ENCODE measurements around the gene PARVB. TPM values are rescaled to one million over a fixed set of nuclear protein-coding genes. Genes with fewer than 3 reads are reported as not detected.
A peak's percentile ranks its signal among the peaks of the same experiment; 100 is the strongest.

PARVB gene
- total and polyA plus RNA-seq, 7 experiments from 2014 or later, result 0.18 to 51.2 (median 4.2) TPM

GRCh38 chr22:44133901-44134571 lies 109.9 kb downstream of the PARVB start:
- DNase-seq (no peak), ATAC-seq (no peak)
- Histone ChIP-seq H3K36me3 (ENCODE audit: control insufficient read depth in 2 of 3, insufficient read depth in 3 of 3, low read length in 3 of 3) (no peaks in the 10 kb centered on the region), H3K4me1 (ENCODE audit: control insufficient read depth in 2 of 2, insufficient read depth in 2 of 2, low read length in 2 of 2) (no peaks in the 10 kb centered on the region), H3K9me3 (ENCODE audit: control insufficient read depth in 2 of 3, low read length in 3 of 3) (peaks cover 0 to 17% (median 0%) of the 10 kb centered on the region in 3 experiments), H3K4me3 (ENCODE audit: low read length) (no peak overlapping the region), H3K27me3 (ENCODE audit: control insufficient read depth in 2 of 2, insufficient read depth in 2 of 2, low read length in 2 of 2) (no peaks in the 10 kb centered on the region), H3K27ac (ENCODE audit: low read depth, low read length) (no peak overlapping the region)
- Mint-ChIP-seq H3K36me3 (peaks cover 16 to 57% (median 25%) of the 10 kb centered on the region in 5 donors), H3K4me1 (peaks cover 0 to 29% (median 0%) of the 10 kb centered on the region in 7 donors), H3K27me3 (peaks cover 0 to 36% (median 11%) of the 10 kb centered on the region in 5 donors), H3K4me3 (no peak overlapping the region), H3K27ac (peak overlapping the region in 1 of 9 donors; percentile 61), H3K9me3 (peaks cover 3 to 38% (median 20%) of the 10 kb centered on the region in 11 donors)
- CTCF ChIA-PET, result no interaction called here
- intact Hi-C loops (cut with micrococcal nuclease), result no loop called here
- POLR2A ChIA-PET, result no interaction called here

- H3K9me3 ChIP-seq (ENCODE audit: control insufficient read depth in 2 of 3, low read length in 3 of 3), result peaks cover 0 to 17% (median 0%) of the 10 kb centered on the region in 3 experiments
- H3K36me3 ChIP-seq (ENCODE audit: control insufficient read depth in 2 of 3, insufficient read depth in 3 of 3, low read length in 3 of 3), result no peaks in the 10 kb centered on the region
- no peaks in the 10 kb centered on the region for H3K4me1 ChIP-seq (ENCODE audit: control insufficient read depth in 2 of 2, insufficient read depth in 2 of 2, low read length in 2 of 2)
- DNase-seq, result no peak
- intact Hi-C loops (cut with micrococcal nuclease), result no loop called here
- peaks cover 3 to 40% (median 17%) of the 10 kb centered on the region in 11 donors for H3K9me3 Mint-ChIP-seq
- ChIA-PET POLR2A (no interaction called here), CTCF (no interaction called here)
- no peaks in the 10 kb centered on the region for H3K27me3 ChIP-seq (ENCODE audit: control insufficient read depth in 2 of 2, insufficient read depth in 2 of 2, low read length in 2 of 2)
- peaks cover 0 to 30% (median 11%) of the 10 kb centered on the region in 5 donors for H3K27me3 Mint-ChIP-seq
- no peak overlapping the region for H3K27ac ChIP-seq (ENCODE audit: low read depth, low read length)
- H3K4me1 Mint-ChIP-seq, result peaks cover 0 to 15% (median 0%) of the 10 kb centered on the region in 7 donors
- no peak overlapping the region for H3K4me3 ChIP-seq (ENCODE audit: low read length)
- H3K27ac Mint-ChIP-seq, result no peak overlapping the region
- peaks cover 16 to 64% (median 25%) of the 10 kb centered on the region in 5 donors for H3K36me3 Mint-ChIP-seq
- H3K4me3 Mint-ChIP-seq, result no peak overlapping the region
- ATAC-seq, result no peak
Observed at GRCh38 chr22:44136112-44136511, 112.0 kb downstream of the PARVB start.

GRCh38 chr22:44136786-44137185 lies 112.7 kb downstream of the PARVB start:
- Mint-ChIP-seq H3K36me3 (peaks cover 16 to 60% (median 25%) of the 10 kb centered on the region in 5 donors), H3K27ac (no peak overlapping the region), H3K4me3 (no peak overlapping the region), H3K9me3 (peaks cover 3 to 40% (median 15%) of the 10 kb centered on the region in 11 donors), H3K4me1 (peaks cover 0 to 15% (median 0%) of the 10 kb centered on the region in 7 donors), H3K27me3 (peaks cover 0 to 30% (median 7%) of the 10 kb centered on the region in 5 donors)
- no peaks in the 10 kb centered on the region for H3K36me3 ChIP-seq (ENCODE audit: control insufficient read depth in 2 of 3, insufficient read depth in 3 of 3, low read length in 3 of 3)
- POLR2A ChIA-PET, result no interaction called here
- no peaks in the 10 kb centered on the region for H3K4me1 ChIP-seq (ENCODE audit: control insufficient read depth in 2 of 2, insufficient read depth in 2 of 2, low read length in 2 of 2)
- no peaks in the 10 kb centered on the region for H3K27me3 ChIP-seq (ENCODE audit: control insufficient read depth in 2 of 2, insufficient read depth in 2 of 2, low read length in 2 of 2)
- DNase-seq (no peak), ATAC-seq (no peak)
- intact Hi-C loops (cut with micrococcal nuclease), result no loop called here
- CTCF ChIA-PET, result no interaction called here
- no peak overlapping the region for H3K27ac ChIP-seq (ENCODE audit: low read depth, low read length)
- H3K4me3 ChIP-seq (ENCODE audit: low read length), result no peak overlapping the region
- peaks cover 0 to 17% (median 0%) of the 10 kb centered on the region in 3 experiments for H3K9me3 ChIP-seq (ENCODE audit: control insufficient read depth in 2 of 3, low read length in 3 of 3)

GRCh38 chr22:44137415-44137814 lies 113.3 kb downstream of the PARVB start:
- ChIA-PET CTCF (no interaction called here), POLR2A (no interaction called here)
- Histone ChIP-seq H3K4me1 (ENCODE audit: control insufficient read depth in 2 of 2, insufficient read depth in 2 of 2, low read length in 2 of 2) (no peaks in the 10 kb centered on the region), H3K9me3 (ENCODE audit: control insufficient read depth in 2 of 3, low read length in 3 of 3) (peaks cover 0 to 17% (median 0%) of the 10 kb centered on the region in 3 experiments), H3K27ac (ENCODE audit: low read depth, low read length) (no peak overlapping the region), H3K36me3 (ENCODE audit: control insufficient read depth in 2 of 3, insufficient read depth in 3 of 3, low read length in 3 of 3) (no peaks in the 10 kb centered on the region), H3K27me3 (ENCODE audit: control insufficient read depth in 2 of 2, insufficient read depth in 2 of 2, low read length in 2 of 2) (no peaks in the 10 kb centered on the region), H3K4me3 (ENCODE audit: low read length) (no peak overlapping the region)
- peaks cover 0 to 28% (median 7%) of the 10 kb centered on the region in 5 donors for H3K27me3 Mint-ChIP-seq
- ATAC-seq, result no peak
- H3K4me1 Mint-ChIP-seq, result peaks cover 0 to 15% (median 0%) of the 10 kb centered on the region in 7 donors
- H3K4me3 Mint-ChIP-seq, result no peak overlapping the region
- peaks cover 3 to 40% (median 15%) of the 10 kb centered on the region in 11 donors for H3K9me3 Mint-ChIP-seq
- H3K27ac Mint-ChIP-seq, result no peak overlapping the region
- H3K36me3 Mint-ChIP-seq, result peaks cover 16 to 56% (median 25%) of the 10 kb centered on the region in 5 donors
- DNase-seq, result no peak
- intact Hi-C loops (cut with micrococcal nuclease), result no loop called here

- peaks cover 0 to 14% (median 3%) of the 10 kb centered on the region in 5 donors for H3K27me3 Mint-ChIP-seq
- peaks cover 0 to under 1% (median 0%) of the 10 kb centered on the region in 7 donors for H3K4me1 Mint-ChIP-seq
- ChIA-PET POLR2A (no interaction called here), CTCF (no interaction called here)
- no peak overlapping the region for H3K4me3 ChIP-seq (ENCODE audit: low read length)
- H3K4me1 ChIP-seq (ENCODE audit: control insufficient read depth in 2 of 2, insufficient read depth in 2 of 2, low read length in 2 of 2), result no peaks in the 10 kb centered on the region
- no peak for DNase-seq
- peaks cover 3 to 40% (median 15%) of the 10 kb centered on the region in 11 donors for H3K9me3 Mint-ChIP-seq
- peaks cover 16 to 45% (median 24%) of the 10 kb centered on the region in 5 donors for H3K36me3 Mint-ChIP-seq
- no peaks in the 10 kb centered on the region for H3K27me3 ChIP-seq (ENCODE audit: control insufficient read depth in 2 of 2, insufficient read depth in 2 of 2, low read length in 2 of 2)
- no peak overlapping the region for H3K4me3 Mint-ChIP-seq
- H3K9me3 ChIP-seq (ENCODE audit: control insufficient read depth in 2 of 3, low read length in 3 of 3), result peaks cover 0 to 17% (median 0%) of the 10 kb centered on the region in 3 experiments
- intact Hi-C loops (cut with micrococcal nuclease), result no loop called here
- H3K27ac ChIP-seq (ENCODE audit: low read depth, low read length), result no peak overlapping the region
- no peak overlapping the region for H3K27ac Mint-ChIP-seq
- H3K36me3 ChIP-seq (ENCODE audit: control insufficient read depth in 2 of 3, insufficient read depth in 3 of 3, low read length in 3 of 3), result no peaks in the 10 kb centered on the region
- no peak for ATAC-seq
Observed at GRCh38 chr22:44139773-44140172, 115.7 kb downstream of the PARVB start.

DNA sequence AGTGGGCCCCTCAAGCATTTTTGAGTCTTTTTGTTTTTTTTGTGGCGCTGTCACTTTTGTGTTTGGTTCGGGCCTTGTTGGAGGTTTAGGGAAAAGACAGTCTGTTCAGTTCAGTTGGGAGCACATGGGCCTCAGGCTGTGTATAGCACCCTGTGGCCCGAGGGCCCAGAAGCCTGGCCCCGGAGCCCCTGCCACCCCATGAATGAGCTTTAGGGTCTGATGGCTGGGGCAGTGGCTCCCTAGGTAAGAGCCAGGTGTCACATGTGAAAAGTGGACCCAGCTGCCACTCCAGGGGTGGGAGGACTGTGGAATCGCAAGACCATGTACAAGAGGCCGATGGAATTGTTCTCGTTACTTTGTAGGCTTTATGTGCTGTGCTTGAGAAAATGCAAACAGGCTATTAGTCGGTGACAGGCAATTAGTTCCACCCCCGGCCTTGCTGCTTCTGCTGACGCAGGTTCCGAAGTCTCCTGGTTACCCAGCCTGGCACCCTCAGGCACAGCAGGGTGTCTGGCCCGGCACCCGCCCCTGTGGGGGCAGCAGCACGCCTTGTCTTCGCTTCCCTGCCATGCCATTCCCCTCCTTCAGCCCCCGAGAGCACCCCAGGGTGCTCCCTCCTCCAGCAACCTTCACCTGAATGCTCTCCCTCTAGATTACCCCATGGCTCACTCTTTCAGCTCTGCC lies 118.5 kb downstream of the PARVB start:
- Histone ChIP-seq H3K27me3 (ENCODE audit: control insufficient read depth in 2 of 2, insufficient read depth in 2 of 2, low read length in 2 of 2) (no peaks in the 10 kb centered on the region), H3K9me3 (ENCODE audit: control insufficient read depth in 2 of 3, low read length in 3 of 3) (peaks cover 0 to 5% (median 0%) of the 10 kb centered on the region in 3 experiments), H3K36me3 (ENCODE audit: control insufficient read depth in 2 of 3, insufficient read depth in 3 of 3, low read length in 3 of 3) (no peaks in the 10 kb centered on the region), H3K27ac (ENCODE audit: low read depth, low read length) (no peak overlapping the region), H3K4me1 (ENCODE audit: control insufficient read depth in 2 of 2, insufficient read depth in 2 of 2, low read length in 2 of 2) (no peaks in the 10 kb centered on the region), H3K4me3 (ENCODE audit: low read length) (no peak overlapping the region)
- H3K27ac Mint-ChIP-seq, result no peak overlapping the region
- POLR2A ChIA-PET, result no interaction called here
- H3K27me3 Mint-ChIP-seq, result no peaks in the 10 kb centered on the region
- ATAC-seq (no peak), DNase-seq (no peak)
- intact Hi-C loops (cut with micrococcal nuclease), result no loop called here
- CTCF ChIA-PET, result no interaction called here
- H3K4me3 Mint-ChIP-seq, result no peak overlapping the region
- H3K4me1 Mint-ChIP-seq, result no peaks in the 10 kb centered on the region
- peaks cover 0 to 16% (median 6%) of the 10 kb centered on the region in 11 donors for H3K9me3 Mint-ChIP-seq
- H3K36me3 Mint-ChIP-seq, result peaks cover 0 to 24% (median 4%) of the 10 kb centered on the region in 5 donors

Data from naive thymus-derived CD4-positive, alpha-beta T cell (primary cell).